ENCODE measurements around the gene NOP14. TPM values are rescaled to one million over a fixed set of nuclear protein-coding genes. Genes with fewer than 3 reads are reported as not detected.
A peak's percentile ranks its signal among the peaks of the same experiment; 100 is the strongest.
"Not testable (repeated sequence)": the region's sequence is repeated elsewhere in the genome, so short reads cannot be mapped to it uniquely, and the experiment has no call there.

NOP14 gene
- total RNA-seq, 1 experiment from 2014 or later = 33.6 TPM

- POLR2A ChIA-PET (ENCODE audit: unreplicated experiment) = no interaction called here
Observed at GRCh38 chr4:2958446-2958845, 4.8 kb downstream of the NOP14 start.

GRCh38 chr4:2955186-2956044 lies 7.8 kb downstream of the NOP14 start:
- H3K4me1 ChIP-seq (replicated peaks; ENCODE audit: insufficient read depth); H3K27me3 ChIP-seq (ENCODE audit: insufficient read depth, low read depth); BruUV-seq (replicated peaks); CTCF ChIA-PET; H3K9me3 ChIP-seq (ENCODE audit: insufficient read depth, low read depth); H3K4me3 ChIP-seq; DNase-seq; intact Hi-C loops (cut with micrococcal nuclease; ENCODE audit: unreplicated experiment); H3K4me2 ChIP-seq; H3K27ac ChIP-seq; H3K9me2 ChIP-seq (ENCODE audit: insufficient read depth); H2AFZ ChIP-seq: not testable (repeated sequence)
- Histone ChIP-seq H3K79me2 (ENCODE audit: low read depth) (peaks cover 41% of the 10 kb centered on the region), H3F3A (ENCODE audit: insufficient read depth, low read depth) (peaks cover 15% of the 10 kb centered on the region), H3K36me3 (ENCODE audit: low read depth) (peaks cover 19% of the 10 kb centered on the region), H4K20me1 (ENCODE audit: insufficient read depth) (peaks cover 33% of the 10 kb centered on the region)
- POLR2A ChIA-PET (ENCODE audit: unreplicated experiment) = interaction anchor here (0.5 to 0.6 kb wide), 2 partner anchors 18 to 163 kb away, joined by 3 to 6 read pairs; partner anchors contain the start of gene SH3BP2
- TF ChIP-seq, protein P1, sequence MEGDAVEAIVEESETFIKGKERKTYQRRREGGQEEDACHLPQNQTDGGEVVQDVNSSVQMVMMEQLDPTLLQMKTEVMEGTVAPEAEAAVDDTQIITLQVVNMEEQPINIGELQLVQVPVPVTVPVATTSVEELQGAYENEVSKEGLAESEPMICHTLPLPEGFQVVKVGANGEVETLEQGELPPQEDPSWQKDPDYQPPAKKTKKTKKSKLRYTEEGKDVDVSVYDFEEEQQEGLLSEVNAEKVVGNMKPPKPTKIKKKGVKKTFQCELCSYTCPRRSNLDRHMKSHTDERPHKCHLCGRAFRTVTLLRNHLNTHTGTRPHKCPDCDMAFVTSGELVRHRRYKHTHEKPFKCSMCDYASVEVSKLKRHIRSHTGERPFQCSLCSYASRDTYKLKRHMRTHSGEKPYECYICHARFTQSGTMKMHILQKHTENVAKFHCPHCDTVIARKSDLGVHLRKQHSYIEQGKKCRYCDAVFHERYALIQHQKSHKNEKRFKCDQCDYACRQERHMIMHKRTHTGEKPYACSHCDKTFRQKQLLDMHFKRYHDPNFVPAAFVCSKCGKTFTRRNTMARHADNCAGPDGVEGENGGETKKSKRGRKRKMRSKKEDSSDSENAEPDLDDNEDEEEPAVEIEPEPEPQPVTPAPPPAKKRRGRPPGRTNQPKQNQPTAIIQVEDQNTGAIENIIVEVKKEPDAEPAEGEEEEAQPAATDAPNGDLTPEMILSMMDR (conservative IDR thresholded peaks at IDR 0.05) = peak; percentile 41; the same call in 1 of the 2 replicates

More at GRCh38 chr4:2958446-2958845, 4.8 kb downstream of the NOP14 start:
- peaks cover 59% of the 10 kb centered on the region for H3K79me2 ChIP-seq (ENCODE audit: low read depth)
- H3K4me2 ChIP-seq = no peak overlapping the region
- DNase-seq = no peak
- peaks cover 24% of the 10 kb centered on the region for H3F3A ChIP-seq (ENCODE audit: insufficient read depth, low read depth)
- H3K4me1 ChIP-seq (replicated peaks; ENCODE audit: insufficient read depth) = peaks cover 10% of the 10 kb centered on the region
- peaks cover 43% of the 10 kb centered on the region for H4K20me1 ChIP-seq (ENCODE audit: insufficient read depth)
- no peaks in the 10 kb centered on the region for H3K27me3 ChIP-seq (ENCODE audit: insufficient read depth, low read depth)
- CTCF ChIA-PET = no interaction called here
- H3K9me3 ChIP-seq (ENCODE audit: insufficient read depth, low read depth) = no peaks in the 10 kb centered on the region
- BruUV-seq (replicated peaks) = no TSS peak
- no peaks in the 10 kb centered on the region for H3K9me2 ChIP-seq (ENCODE audit: insufficient read depth)
- no peak for TF ChIP-seq EZH2 (IDR thresholded peaks at IDR 0.05; ENCODE audit: low read depth)
- no peak overlapping the region for H3K4me3 ChIP-seq
- no peak overlapping the region for H3K27ac ChIP-seq
- H2AFZ ChIP-seq = no peak overlapping the region
- H3K36me3 ChIP-seq (ENCODE audit: low read depth) = peaks cover 17% of the 10 kb centered on the region
- intact Hi-C loops (cut with micrococcal nuclease; ENCODE audit: unreplicated experiment) = no loop called here

- Histone ChIP-seq H2AFZ (no peak overlapping the region), H3K27ac (no peak overlapping the region), H3K79me2 (ENCODE audit: low read depth) (peaks cover 32% of the 10 kb centered on the region), H3K36me3 (ENCODE audit: low read depth) (peaks cover 19% of the 10 kb centered on the region), H4K20me1 (ENCODE audit: insufficient read depth) (peaks cover 28% of the 10 kb centered on the region), H3K9me3 (ENCODE audit: insufficient read depth, low read depth) (no peaks in the 10 kb centered on the region), H3K9me2 (ENCODE audit: insufficient read depth) (no peaks in the 10 kb centered on the region), H3K4me3 (no peak overlapping the region), H3K4me2 (no peak overlapping the region), H3K4me1 (replicated peaks; ENCODE audit: insufficient read depth) (no peaks in the 10 kb centered on the region), H3K27me3 (ENCODE audit: insufficient read depth, low read depth) (no peaks in the 10 kb centered on the region), H3F3A (ENCODE audit: insufficient read depth, low read depth) (peaks cover 15% of the 10 kb centered on the region)
- intact Hi-C loops (cut with micrococcal nuclease; ENCODE audit: unreplicated experiment) = no loop called here
- DNase-seq = no peak
- POLR2A ChIA-PET (ENCODE audit: unreplicated experiment) = interaction anchor here (0.5 kb wide), 1 partner anchor 436 kb away, joined by 16 read pairs; no protein-coding TSS in a partner anchor
- TF ChIP-seq EZH2 (IDR thresholded peaks at IDR 0.05; ENCODE audit: low read depth) = no peak
- TF ChIP-seq, protein P1 (conservative IDR thresholded peaks at IDR 0.05) = no peak
- CTCF ChIA-PET = interaction anchor here (0.7 to 1.0 kb wide), 2 partner anchors 9 to 190 kb away, joined by 3 to 4 read pairs; no protein-coding TSS in a partner anchor
- no TSS peak for BruUV-seq (replicated peaks)
Observed at GRCh38 chr4:2954358-2955185, 8.6 kb downstream of the NOP14 start.
